ENCODE data around the gene WDFY4. TPM values are rescaled to one million over a fixed set of nuclear protein-coding genes. Genes with fewer than 3 reads are reported as not detected.

WDFY4 gene
- total RNA-seq, 1 experiment from 2014 or later: 0.22 TPM

GRCh38 chr10:48926764-48927540 lies 242.3 kb downstream of the WDFY4 start:
- peaks cover 47% of the 10 kb centered on the region for H3K27me3 ChIP-seq (ENCODE audit: insufficient read depth, low read length)
- H2AFZ ChIP-seq (ENCODE audit: low read depth, low read length, poor library complexity, severe bottlenecking): no peak overlapping the region
- H3K9me3 ChIP-seq (ENCODE audit: control insufficient read depth in 1 of 2, insufficient read depth in 1 of 2, low read depth in 1 of 2, low read length in 2 of 2): no peaks in the 10 kb centered on the region
- H3K4me2 ChIP-seq (ENCODE audit: low read length): no peak overlapping the region
- H3K27ac ChIP-seq (ENCODE audit: low read depth, low read length): no peak overlapping the region
- no TSS peak for BruUV-seq (replicated peaks)
- no peaks in the 10 kb centered on the region for H3K36me3 ChIP-seq (ENCODE audit: control insufficient read depth in 1 of 2, insufficient read depth in 2 of 2, low read length in 2 of 2)
- ChIA-PET POLR2A (no interaction called here), RAD21 (ENCODE audit: low non-redundant PET in 1 of 2, low total read pairs in 2 of 2, uncharacterized antibody in 2 of 2, unreplicated experiment in 2 of 2) (no interaction called here), CTCF (no interaction called here)
- DNase-seq (ENCODE audit: low read depth, low spot score): no peak
- no peak overlapping the region for H3K4me3 ChIP-seq (replicated peaks in 1 of 2; ENCODE audit: low read depth in 1 of 2, low read length in 2 of 2)
- no peak for ATAC-seq
- no peak overlapping the region for H3K9ac ChIP-seq (ENCODE audit: low read length)
- H3K79me2 ChIP-seq (ENCODE audit: insufficient read depth, low read length): no peaks in the 10 kb centered on the region
- no peaks in the 10 kb centered on the region for H4K20me1 ChIP-seq (ENCODE audit: insufficient read depth)
- intact Hi-C loops (cut with micrococcal nuclease): no loop called here
- H3K9me2 ChIP-seq (ENCODE audit: insufficient read depth): no peaks in the 10 kb centered on the region
- no peak for TF ChIP-seq TCF7L2 (IDR thresholded peaks at IDR 0.05; ENCODE audit: borderline replicate concordance, extremely low read depth, insufficient read depth, insufficient read length)
- TF ChIP-seq EZH2 (IDR thresholded peaks at IDR 0.05): no peak
- TF ChIP-seq ZBTB33 (IDR thresholded peaks at IDR 0.05; ENCODE audit: extremely low read depth, insufficient replicate concordance, low read length): no peak
- TF ChIP-seq POLR2A (IDR thresholded peaks at IDR 0.05; ENCODE audit: borderline replicate concordance, extremely low read depth, insufficient read depth, insufficient read length): no peak
- TF ChIP-seq JUND (IDR thresholded peaks at IDR 0.05): no peak
- TF ChIP-seq EGR1 (IDR thresholded peaks at IDR 0.05; ENCODE audit: low read depth): no peak
- no peak for TF ChIP-seq RAD21 (IDR thresholded peaks at IDR 0.05; ENCODE audit: low read depth)
- TF ChIP-seq MAX (IDR thresholded peaks at IDR 0.05): no peak
- no peak for TF ChIP-seq CTCF (IDR thresholded peaks at IDR 0.05 in 2 of 3, conservative IDR thresholded peaks at IDR 0.05 in 1 of 3; ENCODE audit: borderline replicate concordance in 1 of 3, insufficient read depth in 1 of 3, low read depth in 2 of 3, low read length in 2 of 3)
- TF ChIP-seq YY1 (IDR thresholded peaks at IDR 0.05; ENCODE audit: extremely low read depth, insufficient replicate concordance, low read depth, low read length): no peak
- TF ChIP-seq EZH2phosphoT487 (IDR thresholded peaks at IDR 0.05; ENCODE audit: borderline replicate concordance): no peak
- no peak for TF ChIP-seq SP1 (IDR thresholded peaks at IDR 0.05; ENCODE audit: low read depth)
- H3K4me1 ChIP-seq (ENCODE audit: control insufficient read depth in 1 of 2, insufficient read depth in 2 of 2, low read length in 2 of 2): no peaks in the 10 kb centered on the region
